ENCODE results near the gene ACTL10. TPM values are rescaled to one million over a fixed set of nuclear protein-coding genes. Genes with fewer than 3 reads are reported as not detected.

Gene ACTL10
- total RNA-seq, 8 experiments from 2014 or later: 0.36 to 4.4 (median 1.6) TPM

DNA sequence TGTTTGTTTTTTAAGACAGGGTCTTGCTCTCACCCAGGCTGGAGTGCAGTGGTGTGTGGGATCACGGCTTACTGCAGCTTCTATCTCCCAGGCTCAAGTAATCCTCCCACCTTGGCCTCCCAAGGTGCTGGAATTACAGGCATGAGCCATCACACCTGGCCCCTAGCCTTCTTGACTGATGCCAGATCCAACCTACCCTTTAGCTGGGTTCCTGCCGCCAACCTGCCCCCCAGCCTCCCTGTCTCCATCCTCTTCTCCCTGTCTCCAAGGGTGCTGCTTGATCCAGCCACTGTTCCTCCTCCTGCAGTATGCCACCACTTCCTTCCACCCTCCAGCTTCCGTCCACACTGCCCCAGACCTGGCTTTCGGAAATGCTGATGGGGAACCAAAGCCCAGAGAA lies 7.8 kb upstream of the ACTL10 start:
- ATAC-seq (replicated peaks in 6 of 8): no peak
- in situ Hi-C loops (cut with MboI; ENCODE audit: low pct_unique_long_range_greater_than_20kb in 2 of 9, low sequenced_read_pairs in 9 of 9, unreplicated experiment in 9 of 9): loop anchor here in 3 of 9 experiments (10.0 kb wide), 2 partner anchors 194 to 204 kb away; no protein-coding TSS in a partner anchor
- H3K4me1 ChIP-seq (replicated peaks in 1 of 2): peaks cover 3 to 5% of the 10 kb centered on the region in 2 donors

DNA sequence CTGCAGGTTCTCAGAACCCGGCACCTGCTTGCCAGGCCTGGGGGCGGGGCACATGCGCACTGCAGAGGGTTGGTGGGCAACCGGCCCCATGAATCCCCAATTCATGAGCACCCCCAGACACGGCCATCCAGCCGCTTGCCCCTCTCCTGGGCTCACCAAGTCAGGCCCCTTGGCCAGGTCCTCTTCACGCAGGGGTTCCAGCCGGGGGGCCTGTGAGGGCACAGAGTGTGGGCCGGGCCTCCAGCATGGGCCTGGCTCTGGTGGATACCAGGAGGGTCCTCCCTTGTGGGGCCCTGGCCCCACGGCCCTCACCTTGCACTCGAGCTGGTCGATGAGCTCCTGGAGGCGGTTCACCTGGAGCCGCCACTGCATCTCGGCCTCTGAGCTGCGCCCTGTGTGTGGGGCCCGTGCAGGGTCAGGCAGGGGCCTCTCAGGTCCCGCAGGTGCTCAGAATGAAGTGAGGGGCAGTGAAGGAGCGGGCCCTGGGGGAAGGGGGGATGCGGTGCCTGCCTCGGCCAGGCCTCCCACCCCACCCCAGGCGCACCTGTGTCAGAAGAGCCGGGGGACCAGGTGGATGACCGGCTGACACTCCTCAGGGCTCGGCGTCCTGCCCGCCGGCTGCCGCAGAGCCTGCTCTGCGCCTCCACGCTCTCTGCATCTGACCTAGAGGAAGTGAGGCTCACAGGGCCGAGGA lies 7.3 kb upstream of the ACTL10 start:
- in situ Hi-C loops (cut with MboI; ENCODE audit: low pct_unique_long_range_greater_than_20kb in 2 of 9, low sequenced_read_pairs in 9 of 9, unreplicated experiment in 9 of 9): loop anchor here in 3 of 9 experiments (10.0 kb wide), 2 partner anchors 195 to 205 kb away; no protein-coding TSS in a partner anchor
- no peak for ATAC-seq (replicated peaks in 6 of 8)
- WGBS, 10 experiments: 80 to 100% (median 100%) methylated on average over 1 to 3 of the region's 32 CpGs; no CpG with 5 or more reads in 5 of the 10 experiments
- Histone ChIP-seq H3K4me1 (replicated peaks in 1 of 2) (peaks cover 8 to 10% of the 10 kb centered on the region in 2 donors), H3K4me3 (no peak overlapping the region), H3K27ac (no peak overlapping the region)

More for the DNA sequence above, 7.8 kb upstream of the ACTL10 start:
- Histone ChIP-seq H3K27ac (no peak overlapping the region), H3K4me3 (no peak overlapping the region)
- 87 to 100% (median 100%) methylated on average over 1 to 4 of the region's 4 CpGs; no CpG with 5 or more reads in 5 of the 10 experiments for WGBS, 10 experiments

DNA sequence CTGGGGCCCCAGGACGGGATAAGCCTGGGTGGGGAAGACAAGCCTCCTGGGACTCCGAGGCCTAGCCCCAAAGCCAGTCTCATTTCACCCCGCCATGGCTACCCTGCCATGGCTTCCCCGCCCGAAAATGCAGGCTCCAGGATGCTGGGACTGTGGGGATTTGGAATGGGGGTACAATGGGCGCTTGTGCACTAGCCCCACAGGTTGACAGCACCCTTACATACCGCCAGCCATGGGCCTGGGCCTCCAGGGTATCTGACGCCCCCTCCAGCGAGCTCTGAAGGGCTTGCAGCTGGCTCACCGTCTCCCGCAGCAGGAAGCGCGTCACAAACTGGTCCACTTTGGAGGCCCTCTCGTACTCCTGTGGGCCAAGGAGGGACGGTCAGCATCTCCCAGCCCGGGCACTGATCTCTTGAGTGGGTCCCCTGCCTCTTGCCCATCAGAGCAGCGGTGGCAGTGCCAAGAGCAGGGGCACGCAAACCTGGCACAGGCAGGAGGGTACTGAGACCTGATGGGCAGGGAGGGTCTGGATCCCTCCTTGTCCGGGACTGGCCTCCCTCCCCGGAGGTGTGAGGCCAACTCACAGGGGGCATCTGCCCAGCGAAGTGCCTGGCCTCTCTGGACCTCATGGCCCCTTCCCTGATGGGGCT lies 6.6 kb upstream of the ACTL10 start:
- in situ Hi-C loops (cut with MboI; ENCODE audit: low pct_unique_long_range_greater_than_20kb in 2 of 9, low sequenced_read_pairs in 9 of 9, unreplicated experiment in 9 of 9): no loop called here
- Histone ChIP-seq H3K4me3 (no peak overlapping the region), H3K27ac (no peak overlapping the region), H3K4me1 (replicated peaks in 1 of 2) (peaks cover 8 to 16% of the 10 kb centered on the region in 2 donors)
- ATAC-seq (replicated peaks in 6 of 8): no peak
- 80 to 100% (median 93%) methylated on average over 1 to 4 of the region's 21 CpGs; no CpG with 5 or more reads in 6 of the 10 experiments for WGBS, 10 experiments

DNA sequence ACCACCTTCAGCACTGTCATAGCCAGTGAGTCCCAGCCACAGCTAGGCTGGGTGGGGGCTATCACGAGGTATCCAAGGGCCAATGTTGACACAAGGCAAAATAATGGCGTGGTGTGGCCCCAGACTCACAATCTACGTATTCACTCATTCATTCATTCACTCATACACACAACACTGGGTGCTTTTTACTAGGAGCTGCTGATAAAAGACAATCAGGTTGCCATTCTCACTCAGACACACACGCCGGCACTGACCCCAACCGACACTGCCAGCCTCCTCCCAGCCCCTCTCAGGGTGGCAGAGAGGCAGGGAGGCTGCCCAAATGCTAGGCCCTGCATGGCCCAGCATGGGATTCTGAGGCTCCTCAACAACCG lies 6.1 kb upstream of the ACTL10 start:
- Histone ChIP-seq H3K4me3 (no peak overlapping the region), H3K4me1 (replicated peaks in 1 of 2) (peaks cover 8 to 16% of the 10 kb centered on the region in 2 donors), H3K27ac (no peak overlapping the region)
- 80 to 100% (median 100%) methylated on average over 1 to 2 of the region's 7 CpGs; no CpG with 5 or more reads in 5 of the 10 experiments for WGBS, 10 experiments
- ATAC-seq (replicated peaks in 6 of 8): no peak
- in situ Hi-C loops (cut with MboI; ENCODE audit: low pct_unique_long_range_greater_than_20kb in 2 of 9, low sequenced_read_pairs in 9 of 9, unreplicated experiment in 9 of 9): no loop called here

DNA sequence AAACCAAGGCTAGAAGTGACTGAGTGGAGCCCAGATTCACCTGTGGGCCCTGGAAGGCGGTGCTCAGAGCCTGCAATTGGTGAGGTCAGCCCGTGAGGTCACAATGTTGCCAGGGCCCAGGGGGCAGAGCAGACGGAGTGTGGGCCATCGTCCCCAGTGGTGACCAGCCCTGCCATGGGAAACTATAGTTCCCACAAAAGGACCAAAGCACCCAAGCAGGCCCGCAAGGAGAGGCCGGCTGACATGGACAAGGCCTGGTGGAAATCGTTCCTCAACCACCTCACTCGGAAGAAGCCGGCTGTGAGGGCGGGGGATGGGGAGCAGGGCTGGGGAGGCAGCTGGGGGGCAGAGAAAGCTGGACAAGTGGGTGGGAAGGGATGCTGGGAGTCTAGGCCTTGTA lies 4.6 kb upstream of the ACTL10 start, which contains the start of gene C20orf144:
C20orf144 (plus strand) TSS at position 156 of the 400 bp plus-strand sequence; CDS start at position 175, 19 bp downstream.
- Histone ChIP-seq H3K4me1 (replicated peaks in 1 of 2) (peaks cover 14 to 27% of the 10 kb centered on the region in 2 donors), H3K27ac (peak within 1 kb of the TSS; percentile 86 to 92), H3K4me3 (peak within 1 kb of the TSS; percentile 55 to 88 (median 79))
- WGBS, 10 experiments: 94 to 100% methylated on average over 1 to 2 of the region's 10 CpGs; no CpG with 5 or more reads in 8 of the 10 experiments
- ATAC-seq (replicated peaks in 6 of 8): no peak
- in situ Hi-C loops (cut with MboI; ENCODE audit: low pct_unique_long_range_greater_than_20kb in 2 of 9, low sequenced_read_pairs in 9 of 9, unreplicated experiment in 9 of 9): no loop called here

DNA sequence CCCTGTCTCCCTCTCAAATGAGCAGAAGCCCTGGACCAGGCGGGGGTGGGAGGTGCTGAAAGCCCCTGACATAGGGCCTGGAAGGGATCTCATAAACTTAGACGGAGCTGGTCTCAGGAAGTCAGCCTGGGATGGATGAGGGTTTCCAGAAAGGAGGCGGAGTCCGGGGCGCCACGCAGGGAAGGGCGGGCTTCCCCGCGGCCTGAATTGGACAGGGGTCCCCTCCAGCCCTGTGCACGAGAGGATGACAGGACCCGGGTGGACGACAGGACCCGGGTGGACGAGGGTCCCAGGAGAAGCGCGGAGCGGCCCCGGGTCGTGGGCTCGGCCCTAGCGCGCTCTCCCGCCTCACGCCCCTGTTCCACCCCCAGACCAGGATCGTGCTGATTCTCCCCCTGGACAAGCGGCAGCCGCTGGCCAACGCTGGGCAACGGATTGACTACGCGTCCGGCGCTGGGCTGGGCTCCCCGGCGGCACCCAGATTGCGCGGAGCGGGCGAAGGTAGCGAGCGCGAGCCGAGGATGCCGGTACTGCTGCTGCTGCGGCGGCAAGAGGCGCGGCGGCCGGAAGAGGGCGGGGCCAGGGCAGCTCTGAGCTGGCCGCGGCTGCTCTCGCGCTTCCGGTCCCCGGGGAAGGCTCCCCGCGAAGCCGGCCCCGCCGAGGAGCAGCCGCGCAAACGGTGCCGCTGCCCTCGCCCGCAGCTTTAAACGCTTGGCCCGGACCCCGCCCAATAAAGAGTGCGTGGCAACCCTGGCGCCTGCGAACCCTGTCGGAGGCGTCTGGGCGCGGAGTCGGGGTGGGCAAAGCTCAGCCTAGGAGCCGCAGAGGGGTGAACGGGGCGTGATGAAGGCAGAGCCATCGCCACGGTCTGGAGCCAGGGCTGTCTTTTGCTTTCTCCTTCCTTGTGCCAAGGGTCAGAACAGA lies 3.3 kb upstream of the ACTL10 start:
- in situ Hi-C loops (cut with MboI; ENCODE audit: low pct_unique_long_range_greater_than_20kb in 2 of 9, low sequenced_read_pairs in 9 of 9, unreplicated experiment in 9 of 9): no loop called here
- peaks cover 14 to 29% of the 10 kb centered on the region in 2 donors for H3K4me1 ChIP-seq (replicated peaks in 1 of 2)
- H3K4me3 ChIP-seq: peak overlapping the region; percentile 55 to 88 (median 79)
- ATAC-seq (replicated peaks in 6 of 8): peak; percentile 42 to 78 (median 65)
- H3K27ac ChIP-seq: peak overlapping the region; percentile 86 to 92
- 2 to 20% (median 4%) methylated on average over 1 to 14 of the region's 84 CpGs; no CpG with 5 or more reads in 7 of the 10 experiments for WGBS, 10 experiments

DNA sequence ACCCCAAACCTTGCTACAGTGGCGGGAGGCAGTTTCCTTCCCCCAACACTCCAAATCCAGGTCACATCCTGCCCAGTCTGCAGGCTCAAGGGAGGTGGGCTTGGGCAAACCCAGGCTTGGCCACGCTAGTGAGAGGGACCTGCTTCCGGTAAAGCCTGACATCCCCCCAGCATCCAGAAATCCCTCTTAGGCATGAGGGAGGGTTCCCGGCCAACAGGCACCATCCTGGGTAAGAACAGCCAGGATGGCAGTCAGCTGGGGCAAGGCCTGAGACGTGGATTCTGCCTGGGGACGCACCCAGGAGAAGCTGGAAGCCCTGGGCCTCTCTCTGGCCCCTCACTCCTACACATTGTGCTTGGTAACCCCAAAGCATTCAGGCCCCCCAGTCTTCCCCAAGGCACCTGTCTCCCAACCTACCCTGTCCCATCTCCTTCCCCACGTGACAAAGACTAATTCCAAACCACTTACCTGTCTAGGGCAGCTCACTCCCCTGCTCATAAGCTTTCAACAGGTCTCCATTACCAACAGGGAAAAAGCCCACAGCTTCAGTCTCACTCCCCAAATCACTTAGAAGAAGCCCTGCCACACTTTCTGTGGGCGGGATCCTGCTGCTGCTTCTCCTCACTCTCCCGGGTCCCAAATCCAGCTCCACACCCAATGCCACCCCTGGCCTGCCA lies 2.5 kb upstream of the ACTL10 start:
- ATAC-seq (replicated peaks in 6 of 8): peak in 3 of 8 experiments; percentile 1
- WGBS, 10 experiments: 0 to 100% (median 44%) methylated on average over 1 to 5 of the region's 9 CpGs; no CpG with 5 or more reads in 4 of the 10 experiments
- Histone ChIP-seq H3K27ac (peak overlapping the region; percentile 86 to 92), H3K4me3 (peak overlapping the region; percentile 55 to 88 (median 79)), H3K4me1 (replicated peaks in 1 of 2) (peaks cover 14 to 29% of the 10 kb centered on the region in 2 donors)
- in situ Hi-C loops (cut with MboI; ENCODE audit: low pct_unique_long_range_greater_than_20kb in 2 of 9, low sequenced_read_pairs in 9 of 9, unreplicated experiment in 9 of 9): no loop called here

DNA sequence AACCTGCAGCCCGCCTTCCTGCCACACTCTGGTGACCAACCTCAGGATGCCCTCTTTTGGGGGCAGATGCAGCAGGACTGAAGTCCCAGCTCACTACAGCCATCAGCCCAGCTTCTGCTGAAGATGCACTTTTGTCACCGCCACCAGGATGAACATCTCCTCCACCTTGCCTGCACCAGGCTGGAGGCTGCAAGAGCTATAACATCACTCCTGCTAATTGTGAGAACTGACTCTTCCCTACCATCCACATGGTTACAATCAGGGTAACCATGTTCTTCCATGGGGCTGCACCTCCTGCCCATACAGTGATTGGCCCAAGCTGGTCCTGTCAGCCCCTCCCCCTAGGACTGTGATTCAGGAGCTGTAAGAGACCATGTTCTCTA lies 2.0 kb upstream of the ACTL10 start:
- Histone ChIP-seq H3K27ac (no peak overlapping the region), H3K4me3 (no peak overlapping the region), H3K4me1 (replicated peaks in 1 of 2) (peaks cover 14 to 29% of the 10 kb centered on the region in 2 donors)
- in situ Hi-C loops (cut with MboI; ENCODE audit: low pct_unique_long_range_greater_than_20kb in 2 of 9, low sequenced_read_pairs in 9 of 9, unreplicated experiment in 9 of 9): no loop called here
- no peak for ATAC-seq (replicated peaks in 6 of 8)
- 100% methylated on average over 1 to 2 of the region's 2 CpGs; no CpG with 5 or more reads in 5 of the 10 experiments for WGBS, 10 experiments

DNA sequence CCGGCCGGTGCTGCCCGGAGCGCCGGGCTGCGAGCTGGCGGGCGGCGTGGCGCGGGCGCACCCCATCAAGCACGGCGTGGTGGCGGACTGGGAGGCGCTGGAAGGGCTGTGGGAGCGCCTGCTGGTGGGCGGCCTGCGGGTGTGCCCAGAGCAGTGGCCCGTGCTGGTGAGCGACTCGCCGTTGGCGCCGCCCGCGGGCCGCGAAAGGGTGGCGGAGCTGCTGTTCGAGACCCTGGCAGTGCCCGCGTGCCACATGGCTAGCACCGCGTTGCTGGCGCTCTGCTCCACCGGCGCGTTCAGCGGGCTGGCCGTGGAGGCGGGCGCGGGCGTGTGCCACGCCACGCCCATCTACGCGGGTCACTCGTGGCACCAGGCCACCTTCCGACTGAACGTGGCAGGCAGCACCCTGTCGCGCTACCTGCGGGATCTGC lies 517 bp downstream of the ACTL10 start:
- H3K27ac ChIP-seq: peak overlapping the region in 1 of 2 donors; percentile 64
- ATAC-seq (replicated peaks in 6 of 8): peak in 3 of 8 experiments; percentile 5 to 12 (median 11)
- 0 to 51% (median 37%) methylated on average over 1 to 10 of the region's 55 CpGs; no CpG with 5 or more reads in 6 of the 10 experiments for WGBS, 10 experiments
- peaks cover 14 to 29% of the 10 kb centered on the region in 2 donors for H3K4me1 ChIP-seq (replicated peaks in 1 of 2)
- peak overlapping the region; percentile 13 to 35 (median 29) for H3K4me3 ChIP-seq
- in situ Hi-C loops (cut with MboI; ENCODE audit: low pct_unique_long_range_greater_than_20kb in 2 of 9, low sequenced_read_pairs in 9 of 9, unreplicated experiment in 9 of 9): no loop called here

DNA sequence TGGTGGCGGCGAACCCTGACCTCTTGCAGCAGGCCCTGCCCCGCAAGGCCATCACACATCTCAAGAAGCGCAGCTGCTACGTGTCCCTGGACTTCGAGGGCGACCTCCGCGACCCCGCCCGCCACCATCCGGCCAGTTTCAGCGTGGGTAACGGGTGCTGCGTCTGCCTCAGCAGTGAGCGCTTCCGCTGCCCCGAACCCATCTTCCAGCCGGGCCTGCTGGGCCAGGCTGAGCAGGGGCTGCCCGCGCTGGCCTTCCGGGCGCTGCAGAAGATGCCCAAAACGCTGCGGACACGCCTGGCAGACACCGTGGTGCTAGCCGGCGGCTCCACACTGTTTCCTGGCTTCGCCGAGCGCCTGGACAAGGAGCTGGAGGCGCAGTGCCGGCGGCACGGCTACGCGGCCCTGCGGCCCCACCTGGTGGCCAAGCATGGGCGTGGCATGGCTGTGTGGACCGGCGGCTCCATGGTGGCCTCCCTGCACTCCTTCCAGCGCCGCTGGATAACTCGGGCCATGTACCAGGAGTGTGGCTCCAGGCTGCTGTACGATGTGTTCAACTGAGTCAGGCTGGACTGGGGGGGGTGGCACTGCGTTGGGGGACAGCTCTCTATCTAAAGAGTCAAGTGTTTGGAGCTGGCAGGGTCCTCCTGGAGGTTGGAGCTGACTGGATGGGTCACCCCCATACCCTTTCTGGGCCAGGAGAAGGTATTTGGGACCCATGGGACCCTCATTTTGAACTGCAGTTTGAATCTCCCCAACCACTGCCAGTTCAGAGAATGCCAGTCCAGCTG lies 1.1 kb downstream of the ACTL10 start:
- Histone ChIP-seq H3K4me1 (replicated peaks in 1 of 2) (peaks cover 16 to 31% of the 10 kb centered on the region in 2 donors), H3K27ac (peak overlapping the region in 1 of 2 donors; percentile 64), H3K4me3 (peak overlapping the region; percentile 15 to 35 (median 29))
- in situ Hi-C loops (cut with MboI; ENCODE audit: low pct_unique_long_range_greater_than_20kb in 2 of 9, low sequenced_read_pairs in 9 of 9, unreplicated experiment in 9 of 9): no loop called here
- WGBS, 10 experiments: 0 to 17% (median 0%) methylated on average over 2 to 14 of the region's 47 CpGs; no CpG with 5 or more reads in 7 of the 10 experiments
- ATAC-seq (replicated peaks in 6 of 8): peak; percentile 2 to 62 (median 43)

DNA sequence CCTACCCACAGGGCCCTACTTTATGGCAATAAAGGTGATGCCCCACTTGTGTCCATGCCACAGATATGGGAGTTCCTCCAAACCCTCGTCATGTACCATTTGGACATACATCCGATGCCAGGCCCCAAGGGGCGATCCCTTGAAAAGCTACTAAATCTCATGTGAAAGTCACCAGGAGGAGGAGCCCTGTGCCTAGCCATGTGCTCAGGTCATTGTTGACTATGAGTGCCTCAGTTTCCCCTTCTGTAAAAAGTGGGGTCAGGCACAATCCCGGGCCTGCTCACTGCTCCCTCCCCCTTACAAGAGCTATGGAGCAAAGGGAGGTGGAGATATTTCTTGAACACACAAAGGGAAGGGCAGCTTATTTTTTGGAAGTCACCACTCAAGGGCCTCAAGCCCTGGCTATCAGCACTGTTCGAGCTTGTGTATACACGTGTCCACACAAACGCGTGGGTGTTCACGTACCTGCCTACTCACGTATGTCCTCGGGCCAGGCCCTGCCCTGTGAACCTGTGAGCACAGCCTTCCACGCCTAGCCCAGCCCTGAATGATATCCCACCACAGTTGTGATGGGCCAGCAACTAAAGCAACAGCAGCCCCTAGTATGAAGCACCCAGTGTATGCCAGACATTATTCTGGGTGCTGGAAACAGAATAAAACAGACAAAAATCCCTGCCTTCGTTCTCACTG lies 1.9 kb downstream of the ACTL10 start:
- no peak for ATAC-seq (replicated peaks in 6 of 8)
- peaks cover 22 to 37% of the 10 kb centered on the region in 2 donors for H3K4me1 ChIP-seq (replicated peaks in 1 of 2)
- WGBS, 10 experiments: 80 to 100% (median 94%) methylated on average over 1 to 11 of the region's 13 CpGs
- H3K27ac ChIP-seq: no peak overlapping the region
- in situ Hi-C loops (cut with MboI; ENCODE audit: low pct_unique_long_range_greater_than_20kb in 2 of 9, low sequenced_read_pairs in 9 of 9, unreplicated experiment in 9 of 9): no loop called here
- H3K4me3 ChIP-seq: no peak overlapping the region

Measured in motor neuron (in vitro differentiated cells).